ENCODE data around the gene SEL1L3.

DNA sequence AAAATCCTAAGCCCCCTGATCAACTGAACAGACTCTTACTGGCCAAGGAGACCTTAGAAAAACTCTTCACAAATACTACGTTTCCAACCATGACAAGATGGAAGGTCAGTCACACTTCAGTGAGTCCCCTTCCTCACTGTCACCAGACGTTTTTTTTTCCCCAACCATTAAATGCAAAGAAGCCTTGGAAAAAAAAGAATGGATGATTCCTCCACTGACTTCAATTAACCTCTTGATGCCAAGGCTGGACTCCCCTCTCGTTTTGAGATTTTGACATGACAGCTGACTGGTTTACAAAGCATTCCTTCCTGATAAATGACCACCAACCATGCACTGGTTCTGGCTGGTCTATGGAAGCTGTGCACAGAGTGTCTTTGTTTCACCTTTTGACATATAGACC lies 133.9 kb downstream of the SEL1L3 start:
- TF ChIP-seq, protein P1, sequence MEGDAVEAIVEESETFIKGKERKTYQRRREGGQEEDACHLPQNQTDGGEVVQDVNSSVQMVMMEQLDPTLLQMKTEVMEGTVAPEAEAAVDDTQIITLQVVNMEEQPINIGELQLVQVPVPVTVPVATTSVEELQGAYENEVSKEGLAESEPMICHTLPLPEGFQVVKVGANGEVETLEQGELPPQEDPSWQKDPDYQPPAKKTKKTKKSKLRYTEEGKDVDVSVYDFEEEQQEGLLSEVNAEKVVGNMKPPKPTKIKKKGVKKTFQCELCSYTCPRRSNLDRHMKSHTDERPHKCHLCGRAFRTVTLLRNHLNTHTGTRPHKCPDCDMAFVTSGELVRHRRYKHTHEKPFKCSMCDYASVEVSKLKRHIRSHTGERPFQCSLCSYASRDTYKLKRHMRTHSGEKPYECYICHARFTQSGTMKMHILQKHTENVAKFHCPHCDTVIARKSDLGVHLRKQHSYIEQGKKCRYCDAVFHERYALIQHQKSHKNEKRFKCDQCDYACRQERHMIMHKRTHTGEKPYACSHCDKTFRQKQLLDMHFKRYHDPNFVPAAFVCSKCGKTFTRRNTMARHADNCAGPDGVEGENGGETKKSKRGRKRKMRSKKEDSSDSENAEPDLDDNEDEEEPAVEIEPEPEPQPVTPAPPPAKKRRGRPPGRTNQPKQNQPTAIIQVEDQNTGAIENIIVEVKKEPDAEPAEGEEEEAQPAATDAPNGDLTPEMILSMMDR (IDR thresholded peaks at IDR 0.05; ENCODE audit: borderline replicate concordance, extremely low read depth, low read length, poor library complexity, severe bottlenecking) = no peak
- TF ChIP-seq EZH2 (IDR thresholded peaks at IDR 0.05; ENCODE audit: borderline replicate concordance, low read depth, low read length, severe bottlenecking) = no peak
